Mesenchymal stem cell (in vitro differentiated cells and primary cell): ENCODE data around the gene SKA2.
A peak's percentile ranks its signal among the peaks of the same experiment; 100 is the strongest.

Source experiments
- DNase-seq: peaks from one replicate; pipeline ENCODE4 v3.0.0-alpha.2; 2013
- H2AFZ ChIP-seq: one replicate; pipeline ENCODE4 v1.6.1; 2013; ENCODE audit warnings: low read depth, mild to moderate bottlenecking, control low read depth, inconsistent platforms, low read length, moderate library complexity
- H2AK5ac ChIP-seq: 2 replicates; pipeline ENCODE4 v1.6.1; 2013; ENCODE audit warnings: low read length, moderate library complexity, mild to moderate bottlenecking, inconsistent platforms; ENCODE audit not compliant: severe bottlenecking
- H2BK120ac ChIP-seq: one replicate; pipeline ENCODE4 v1.6.1; 2013; ENCODE audit warnings: low read depth, mild to moderate bottlenecking, inconsistent platforms, low read length, moderate library complexity
- H2BK12ac ChIP-seq, 2 experiments: one replicate each; pipeline ENCODE4 v1.6.1; 2013; ENCODE audit warnings: inconsistent platforms in 2 of 2, low read length in 2 of 2, mild to moderate bottlenecking in 2 of 2, moderate library complexity in 2 of 2, control low read depth in 1 of 2
- H2BK15ac ChIP-seq: one replicate; pipeline ENCODE4 v1.6.1; 2013; ENCODE audit warnings: mild to moderate bottlenecking, low read depth, inconsistent platforms; ENCODE audit not compliant: poor library complexity, severe bottlenecking
- H2BK5ac ChIP-seq: 2 replicates; pipeline ENCODE4 v1.6.1; 2013; ENCODE audit warnings: low read depth, mild to moderate bottlenecking, low read length, control low read depth, inconsistent platforms; ENCODE audit not compliant: poor library complexity, severe bottlenecking
- H3K14ac ChIP-seq, 2 experiments: one replicate each; pipeline ENCODE4 v1.6.1; 2013; ENCODE audit warnings: inconsistent platforms in 2 of 2, low read length in 2 of 2, control low read depth in 1 of 2, mild to moderate bottlenecking in 1 of 2, moderate library complexity in 1 of 2
- H3K18ac ChIP-seq, 2 experiments: one replicate each; pipeline ENCODE4 v1.6.1; 2013; ENCODE audit warnings: inconsistent platforms in 2 of 2, low read length in 2 of 2, control low read depth in 1 of 2, low read depth in 1 of 2, mild to moderate bottlenecking in 1 of 2
- H3K23ac ChIP-seq, 2 experiments: one replicate each; pipeline ENCODE4 v1.6.1; 2013; ENCODE audit warnings: inconsistent platforms in 2 of 2, low read length in 2 of 2, mild to moderate bottlenecking in 2 of 2, moderate library complexity in 2 of 2, control low read depth in 1 of 2
- H3K27ac ChIP-seq: 2 replicates; pipeline ENCODE4 v1.5.1; 2013; ENCODE audit warnings: mild to moderate bottlenecking, moderate library complexity, low read length, control low read depth, inconsistent platforms; ENCODE audit not compliant: poor library complexity, severe bottlenecking
- H3K27me3 ChIP-seq, 2 experiments: 2 replicates each; pipeline versions ENCODE4 v1.6.1 to v1.7.0; 2013; ENCODE audit warnings: low read length in 2 of 2, mild to moderate bottlenecking in 2 of 2, moderate library complexity in 2 of 2, control low read depth in 1 of 2, inconsistent platforms in 1 of 2; ENCODE audit not compliant: control insufficient read depth in 1 of 2, insufficient read depth in 1 of 2
- H3K36me3 ChIP-seq, 2 experiments: 2 replicates each; pipeline versions ENCODE4 v1.6.1 to v1.7.0; 2013; ENCODE audit warnings: low read length in 2 of 2, control low read depth in 1 of 2, inconsistent platforms in 1 of 2, low read depth in 1 of 2, mild to moderate bottlenecking in 1 of 2; ENCODE audit not compliant: insufficient read depth in 2 of 2, control insufficient read depth in 1 of 2
- H3K4ac ChIP-seq, 2 experiments: one replicate each; pipeline ENCODE4 v1.6.1; 2013; ENCODE audit warnings: inconsistent platforms in 2 of 2, low read length in 2 of 2, mild to moderate bottlenecking in 2 of 2, moderate library complexity in 2 of 2, control low read depth in 1 of 2, low read depth in 1 of 2
- H3K4me1 ChIP-seq: 2 replicates; pipeline ENCODE4 v1.6.1; 2013; ENCODE audit warnings: low read depth, low read length, control low read depth; ENCODE audit not compliant: control insufficient read depth, insufficient read depth
- H3K4me2 ChIP-seq: 2 replicates; pipeline ENCODE4 v1.6.1; 2013; ENCODE audit warnings: low read length, mild to moderate bottlenecking, inconsistent platforms; ENCODE audit not compliant: poor library complexity, severe bottlenecking
- H3K4me3 ChIP-seq, 2 experiments: 2 replicates each; pipeline versions ENCODE4 v1.5.1 to v1.7.0; 2013; ENCODE audit warnings: low read length in 2 of 2, mild to moderate bottlenecking in 2 of 2, control low read depth in 1 of 2, low read depth in 1 of 2; ENCODE audit not compliant: insufficient read depth in 1 of 2
- H3K79me1 ChIP-seq: replicated peaks from 2 replicates; pipeline ENCODE4 v1.6.1; 2013; ENCODE audit warnings: mild to moderate bottlenecking, control low read depth, low read length, inconsistent platforms; ENCODE audit not compliant: poor library complexity, severe bottlenecking
- H3K9ac ChIP-seq: 2 replicates; pipeline ENCODE4 v1.7.0; 2013; ENCODE audit warnings: mild to moderate bottlenecking, low read length, moderate library complexity
- H3K9me3 ChIP-seq: 2 replicates; pipeline ENCODE4 v1.7.0; 2013; ENCODE audit warnings: mild to moderate bottlenecking, low read length; ENCODE audit not compliant: control insufficient read depth
- H4K8ac ChIP-seq: one replicate; pipeline ENCODE4 v1.6.1; 2013; ENCODE audit warnings: inconsistent platforms, mild to moderate bottlenecking, low read length, moderate library complexity
- H4K91ac ChIP-seq: one replicate; pipeline ENCODE4 v1.6.1; 2013; ENCODE audit warnings: mild to moderate bottlenecking, low read length, inconsistent platforms
- WGBS: methylation state at CpG from one replicate; pipeline ENCODE4 v1.1.7; 2013; ENCODE audit warnings: mixed read lengths; 5-methylcytosine and 5-hydroxymethylcytosine counted together

SKA2 gene

GRCh38 chr17:59161477-59161876 lies 6.5 kb upstream of the SKA2 start:
- no peak overlapping the region for H2BK120ac ChIP-seq
- H3K9me3 ChIP-seq, result no peaks in the 10 kb centered on the region
- DNase-seq, result no peak
- H2BK12ac ChIP-seq, result no peak overlapping the region
- H3K9ac ChIP-seq, result no peak overlapping the region
- H3K4me2 ChIP-seq, result no peak overlapping the region
- H3K79me1 ChIP-seq, result peaks cover 5% of the 10 kb centered on the region
- peak overlapping the region; percentile 41 for H4K8ac ChIP-seq
- H3K4me3 ChIP-seq, result no peak overlapping the region
- no peak overlapping the region for H3K23ac ChIP-seq
- no peak overlapping the region for H3K4ac ChIP-seq
- no peak overlapping the region for H3K18ac ChIP-seq
- H4K91ac ChIP-seq, result no peak overlapping the region
- no peak overlapping the region for H3K27ac ChIP-seq
- H2BK15ac ChIP-seq, result no peak overlapping the region
- H2AFZ ChIP-seq, result no peak overlapping the region
- no peaks in the 10 kb centered on the region for H3K36me3 ChIP-seq
- H2BK5ac ChIP-seq, result no peak overlapping the region
- H2AK5ac ChIP-seq, result no peak overlapping the region
- no peak overlapping the region for H3K14ac ChIP-seq
- no peaks in the 10 kb centered on the region for H3K27me3 ChIP-seq
- no peaks in the 10 kb centered on the region for H3K4me1 ChIP-seq
- 97% methylated on average over 2 of the region's 2 CpGs for WGBS

DNA sequence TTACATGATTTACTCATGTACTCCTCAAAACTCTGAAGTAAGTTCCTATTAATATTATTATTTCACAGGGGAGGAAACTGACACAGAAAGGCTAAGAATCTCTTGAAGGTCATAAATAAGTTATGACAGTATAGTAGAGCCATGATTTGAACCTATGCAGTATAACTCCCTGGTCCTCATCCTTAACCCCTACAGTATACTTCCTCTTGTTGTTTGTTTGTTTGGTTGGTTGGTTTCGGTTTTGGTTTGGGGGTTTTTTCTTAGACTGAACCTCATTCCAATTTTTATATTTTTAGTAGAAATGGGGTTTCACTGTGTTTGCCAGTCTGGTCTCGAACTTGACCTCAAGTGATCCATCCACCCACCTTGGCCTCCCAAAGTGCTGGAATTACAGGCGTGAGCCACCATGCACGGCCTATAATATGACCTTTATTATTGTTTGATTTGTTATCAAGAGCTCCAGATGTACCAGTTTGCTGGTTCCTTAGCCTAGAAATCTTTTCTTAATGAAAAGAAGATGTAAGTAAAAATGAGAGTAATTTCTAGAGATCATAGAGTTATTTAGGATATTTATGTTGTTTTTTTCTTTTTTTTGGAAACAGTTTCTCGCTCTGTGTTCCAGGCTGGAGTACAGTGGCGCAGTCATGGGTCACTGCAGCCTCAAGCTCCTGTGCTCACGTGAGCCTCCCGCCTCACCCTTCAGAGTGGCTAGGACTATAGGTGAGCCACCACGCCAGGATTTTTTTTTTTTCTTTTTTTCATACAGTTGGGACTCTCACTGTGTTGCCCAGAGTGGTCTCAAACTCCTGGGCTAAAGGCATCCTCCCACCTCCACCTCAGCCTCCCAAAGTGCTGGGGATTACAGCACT lies 5.4 kb upstream of the SKA2 start:
- Histone ChIP-seq H2AK5ac (peak overlapping the region; percentile 62), H3K4me3 (peak overlapping the region in 1 of 2 experiments; percentile 66), H3K27ac (no peak overlapping the region), H3K9ac (peak overlapping the region; percentile 70), H2BK5ac (no peak overlapping the region), H3K14ac (no peak overlapping the region), H3K23ac (no peak overlapping the region), H3K4me2 (no peak overlapping the region), H3K9me3 (no peaks in the 10 kb centered on the region), H3K36me3 (no peaks in the 10 kb centered on the region), H4K8ac (no peak overlapping the region), H3K27me3 (no peaks in the 10 kb centered on the region), H3K4me1 (no peaks in the 10 kb centered on the region), H2BK15ac (no peak overlapping the region), H2BK120ac (peak overlapping the region; percentile 34), H3K79me1 (peaks cover 5% of the 10 kb centered on the region), H3K4ac (no peak overlapping the region), H3K18ac (peak overlapping the region in 1 of 2 experiments; percentile 49), H4K91ac (no peak overlapping the region), H2BK12ac (no peak overlapping the region), H2AFZ (no peak overlapping the region)
- DNase-seq, result peak; percentile 47
- WGBS, result 98% methylated on average over 8 of the region's 9 CpGs

GRCh38 chr17:59155439-59156177 lies 622 bp upstream of the SKA2 start, which contains the start of gene PRR11:
Gene PRR11 (plus strand): TSS chr17:59155746. CDS start chr17:59169753, 14,007 bp downstream.
- Histone ChIP-seq H3K79me1 (no peaks in the 10 kb centered on the region), H3K14ac (no peak within 1 kb of the TSS), H4K91ac (no peak within 1 kb of the TSS), H3K27ac (peak within 1 kb of the TSS; percentile 87), H3K9me3 (no peaks in the 10 kb centered on the region), H4K8ac (no peak within 1 kb of the TSS), H3K18ac (peak within 1 kb of the TSS; percentile 10 to 61), H2BK15ac (peak within 1 kb of the TSS; percentile 19), H2AFZ (peak within 1 kb of the TSS; percentile 29), H3K36me3 (no peaks in the 10 kb centered on the region), H3K9ac (peak within 1 kb of the TSS; percentile 93), H2BK120ac (no peak within 1 kb of the TSS), H3K4ac (peak within 1 kb of the TSS in 1 of 2 experiments; percentile 78), H3K4me1 (no peaks in the 10 kb centered on the region), H3K4me3 (peak within 1 kb of the TSS; percentile 64 to 89), H3K27me3 (no peaks in the 10 kb centered on the region), H3K4me2 (peak within 1 kb of the TSS; percentile 92), H2BK12ac (peak within 1 kb of the TSS in 1 of 2 experiments; percentile 54), H2AK5ac (no peak within 1 kb of the TSS), H3K23ac (no peak within 1 kb of the TSS), H2BK5ac (peak within 1 kb of the TSS; percentile 50)
- no peak for DNase-seq
- under 1% methylated on average over 21 of the region's 25 CpGs for WGBS

- Histone ChIP-seq H4K91ac (peak overlapping the region; percentile 18), H3K18ac (peak overlapping the region; percentile 10 to 61), H3K9me3 (no peaks in the 10 kb centered on the region), H2BK120ac (no peak overlapping the region), H2AK5ac (no peak overlapping the region), H3K4me2 (peak overlapping the region; percentile 81), H3K14ac (no peak overlapping the region), H3K27ac (peak overlapping the region; percentile 87), H3K23ac (no peak overlapping the region), H3K79me1 (no peaks in the 10 kb centered on the region), H2BK15ac (no peak overlapping the region), H3K36me3 (no peaks in the 10 kb centered on the region), H2BK12ac (no peak overlapping the region), H3K9ac (peak overlapping the region; percentile 93), H3K4ac (peak overlapping the region in 1 of 2 experiments; percentile 78), H4K8ac (peak overlapping the region; percentile 5), H2AFZ (no peak overlapping the region), H3K4me3 (peak overlapping the region; percentile 63 to 89), H2BK5ac (no peak overlapping the region), H3K4me1 (peaks cover 6% of the 10 kb centered on the region), H3K27me3 (no peaks in the 10 kb centered on the region)
- peak; percentile 68 for DNase-seq
- under 1% methylated on average over 25 of the region's 25 CpGs for WGBS
These were observed 680 bp downstream of the SKA2 start for GRCh38 chr17:59154292-59154720.
